IMR-90 (cell line): ENCODE measurements around the gene CTDP1. TPM values are rescaled to one million over a fixed set of nuclear protein-coding genes. Genes with fewer than 3 reads are reported as not detected.

Experiments used
- ATAC-seq: fragments of 200-7000 bp; cut with Tn5 transposase; 2 replicates; pipeline ENCODE4 v1.9.1; 2020; ENCODE audit warnings: low read depth, mild to moderate bottlenecking, moderate library complexity
- BruUV-seq: library from RNA; stranded (reverse); fragments of 400-500 nt; replicated peaks from 2 replicates; lab custom pipeline; 2021; lab: Mats Ljungman, UMichigan
- CTCF ChIA-PET: fragments of 300-600 bp; formaldehyde crosslinking; extraction: SDS; loops from one replicate; lab custom pipeline; 2021; ENCODE audit warnings: antibody characterized with exemption; lab: Yijun Ruan, JAX
- POLR2A ChIA-PET: fragments of 300-600 bp; sonication (Branson Sonifier 250); formaldehyde crosslinking; loops from one replicate; lab custom pipeline; 2022; ENCODE audit warnings: antibody characterized with exemption; ENCODE audit not compliant: unreplicated experiment; lab: Charles Lee
- DNase-seq: peaks from one replicate; pipeline ENCODE4 v3.0.0; 2013
- H2AFZ ChIP-seq: replicated peaks from 2 replicates; pipeline ENCODE3; 2013; ENCODE audit warnings: low read length, mild to moderate bottlenecking; ENCODE audit not compliant: poor library complexity
- H2AK5ac ChIP-seq: 2 replicates; pipeline ENCODE4 v1.6.1; 2013; ENCODE audit warnings: low read depth, low read length, inconsistent platforms
- H2AK9ac ChIP-seq: replicated peaks from 2 replicates; pipeline ENCODE3; 2013; ENCODE audit warnings: mild to moderate bottlenecking, low read depth, low read length, moderate library complexity; ENCODE audit not compliant: poor library complexity
- H2BK120ac ChIP-seq: 2 replicates; pipeline ENCODE4 v1.6.1; 2013; ENCODE audit warnings: low read depth, low read length, inconsistent platforms
- H2BK15ac ChIP-seq: 3 replicates; pipeline ENCODE4 v1.6.1; 2013; ENCODE audit warnings: low read depth, low read length, inconsistent platforms
- H2BK20ac ChIP-seq: 2 replicates; pipeline ENCODE4 v1.6.1; 2013; ENCODE audit warnings: low read depth, mild to moderate bottlenecking, inconsistent platforms, low read length, moderate library complexity
- H2BK5ac ChIP-seq: 2 replicates; pipeline ENCODE4 v1.6.1; 2013; ENCODE audit warnings: mild to moderate bottlenecking, low read depth, low read length, inconsistent platforms; ENCODE audit not compliant: poor library complexity, severe bottlenecking
- H3K14ac ChIP-seq: replicated peaks from 2 replicates; pipeline ENCODE4 v1.6.1; 2013; ENCODE audit warnings: low read depth, low read length, inconsistent platforms
- H3K18ac ChIP-seq: 2 replicates; pipeline ENCODE4 v1.6.1; 2013; ENCODE audit warnings: low read depth, low read length, control low read depth
- H3K23ac ChIP-seq: 2 replicates; pipeline ENCODE4 v1.6.1; 2013; ENCODE audit warnings: low read depth, low read length, inconsistent platforms
- H3K27ac ChIP-seq: 2 replicates; pipeline ENCODE4 v1.5.1; 2013; ENCODE audit warnings: mild to moderate bottlenecking, control low read depth, low read length; ENCODE audit not compliant: insufficient read depth
- H3K27me3 ChIP-seq: 2 replicates; pipeline ENCODE4 v1.6.1; 2013; ENCODE audit warnings: low read length; ENCODE audit not compliant: control insufficient read depth, insufficient read depth
- H3K36me3 ChIP-seq: 2 replicates; pipeline ENCODE4 v1.6.1; 2013; ENCODE audit warnings: low read length, mixed read lengths; ENCODE audit not compliant: control insufficient read depth, insufficient read depth
- H3K4ac ChIP-seq: 2 replicates; pipeline ENCODE4 v1.6.1; 2013; ENCODE audit warnings: low read depth, low read length, inconsistent platforms
- H3K4me1 ChIP-seq: 2 replicates; pipeline ENCODE4 v1.6.1; 2013; ENCODE audit warnings: low read length, mixed read lengths; ENCODE audit not compliant: control insufficient read depth, insufficient read depth
- H3K4me2 ChIP-seq: 2 replicates; pipeline ENCODE4 v1.6.1; 2013; ENCODE audit warnings: low read depth, mild to moderate bottlenecking, control low read depth, low read length, moderate library complexity
- H3K4me3 ChIP-seq: 2 replicates; pipeline ENCODE4 v1.5.1; 2013; ENCODE audit warnings: low read depth, mild to moderate bottlenecking, control low read depth, low read length, moderate library complexity; ENCODE audit not compliant: insufficient read depth
- H3K56ac ChIP-seq: 2 replicates; pipeline ENCODE4 v1.6.1; 2013; ENCODE audit warnings: low read length, inconsistent platforms; ENCODE audit not compliant: insufficient read depth; ENCODE audit errors: extremely low read depth
- H3K79me1 ChIP-seq, 2 experiments: 2 replicates each; pipeline ENCODE4 v1.6.1; 2013; ENCODE audit warnings: low read length in 2 of 2, inconsistent platforms in 1 of 2, low read depth in 1 of 2
- H3K9ac ChIP-seq: 2 replicates; pipeline ENCODE4 v1.6.1; 2013; ENCODE audit warnings: low read depth, low read length, control low read depth
- H3K9me1 ChIP-seq: 2 replicates; pipeline ENCODE4 v1.6.1; 2013; ENCODE audit warnings: low read length, inconsistent platforms; ENCODE audit not compliant: insufficient read depth
- H3K9me3 ChIP-seq: 2 replicates; pipeline ENCODE4 v1.6.1; 2013; ENCODE audit warnings: low read length; ENCODE audit not compliant: control insufficient read depth, insufficient read depth
- H4K20me1 ChIP-seq: 2 replicates; pipeline ENCODE4 v1.6.1; 2013; ENCODE audit warnings: low read length, inconsistent platforms; ENCODE audit not compliant: insufficient read depth
- H4K5ac ChIP-seq: 2 replicates; pipeline ENCODE4 v1.6.1; 2013; ENCODE audit warnings: mild to moderate bottlenecking, low read depth, low read length, control low read depth
- H4K8ac ChIP-seq, 2 experiments: 2 replicates each; pipeline ENCODE4 v1.6.1; 2013; ENCODE audit warnings: low read depth in 2 of 2, low read length in 2 of 2, control low read depth in 1 of 2, inconsistent platforms in 1 of 2
- H4K91ac ChIP-seq: 2 replicates; pipeline ENCODE4 v1.6.1; 2013; ENCODE audit warnings: low read depth, low read length, inconsistent platforms; ENCODE audit not compliant: insufficient read depth
- BHLHE40 ChIP-seq: fragments of 150-350 bp; IDR thresholded peaks from 2 replicates; pipeline ENCODE4 v1.6.1; 2016; ENCODE audit warnings: mild to moderate bottlenecking, low read depth, low read length
- CEBPB ChIP-seq: IDR thresholded peaks from 2 replicates; pipeline ENCODE4 v1.6.1; 2012; ENCODE audit warnings: low read depth, low read length, improper control_type of control experiment
- CHD1 ChIP-seq: IDR thresholded peaks from 2 replicates; pipeline ENCODE4 v1.6.1; 2012; ENCODE audit warnings: low read depth, low read length, improper control_type of control experiment
- CTCF ChIP-seq: conservative IDR thresholded peaks from 2 replicates; pipeline ENCODE4 v1.5.1; 2012; ENCODE audit warnings: mild to moderate bottlenecking, low read depth, low read length, improper control_type of control experiment
- ELK1 ChIP-seq: fragments of 150-350 bp; IDR thresholded peaks from 2 replicates; pipeline ENCODE4 v1.6.1; 2016; ENCODE audit warnings: low read depth, mild to moderate bottlenecking, low read length, moderate library complexity, borderline replicate concordance
- FOS ChIP-seq: fragments of 150-350 bp; IDR thresholded peaks from 2 replicates; pipeline ENCODE4 v1.6.1; 2016; ENCODE audit warnings: low read depth, low read length
- MAFK ChIP-seq: IDR thresholded peaks from 2 replicates; pipeline ENCODE4 v1.6.1; 2012; ENCODE audit warnings: low read depth, low read length, improper control_type of control experiment
- MAZ ChIP-seq: IDR thresholded peaks from 2 replicates; pipeline ENCODE4 v1.6.1; 2012; ENCODE audit warnings: low read depth, mild to moderate bottlenecking, low read length, improper control_type of control experiment, moderate library complexity, borderline replicate concordance
- MXI1 ChIP-seq: IDR thresholded peaks from 2 replicates; pipeline ENCODE4 v1.6.1; 2012; ENCODE audit warnings: low read depth, mild to moderate bottlenecking, low read length, moderate library complexity, borderline replicate concordance
- NFE2L2 ChIP-seq: fragments of 150-350 bp; IDR thresholded peaks from 2 replicates; pipeline ENCODE4 v1.6.1; 2016; ENCODE audit warnings: low read depth, mild to moderate bottlenecking, low read length
- POLR2A ChIP-seq: IDR thresholded peaks from 2 replicates; pipeline ENCODE4 v1.6.1; 2012; ENCODE audit warnings: mild to moderate bottlenecking, low read depth, low read length
- RAD21 ChIP-seq: IDR thresholded peaks from 2 replicates; pipeline ENCODE4 v1.6.1; 2012; ENCODE audit warnings: low read length, improper control_type of control experiment
- RCOR1 ChIP-seq: IDR thresholded peaks from 2 replicates; pipeline ENCODE4 v1.6.1; 2012; ENCODE audit warnings: mild to moderate bottlenecking, low read length, improper control_type of control experiment; ENCODE audit not compliant: insufficient replicate concordance
- RFX5 ChIP-seq: IDR thresholded peaks from 2 replicates; pipeline ENCODE4 v1.8.0; 2012; ENCODE audit warnings: low read depth, mild to moderate bottlenecking, low read length, moderate library complexity
- SMC3 ChIP-seq: fragments of 150-350 bp; IDR thresholded peaks from 2 replicates; pipeline ENCODE4 v1.6.1; 2016; ENCODE audit warnings: low read depth, mild to moderate bottlenecking, antibody characterized with exemption, low read length, moderate library complexity
- USF2 ChIP-seq: fragments of 150-350 bp; IDR thresholded peaks from 2 replicates; pipeline ENCODE4 v1.6.1; 2017; ENCODE audit warnings: mild to moderate bottlenecking, antibody characterized with exemption, low read length, low read depth
- WGBS, 2 experiments: methylation state at CpG; one replicate each; pipeline versions ENCODE4 v1.1.5 to v1.1.7; 2013; ENCODE audit warnings: missing lambda C conversion rate in 2 of 2; ENCODE audit not compliant: insufficient read length in 1 of 2; ENCODE audit errors: extremely low coverage in 2 of 2; 5-methylcytosine and 5-hydroxymethylcytosine counted together
- dilution Hi-C: fragments of 300-500 bp; cut with HindIII; formaldehyde crosslinking; loops from one replicate; pipeline ENCODE4 v1.14.3; 2018; ENCODE audit warnings: low sequenced_read_pairs; ENCODE audit not compliant: unreplicated experiment
- in situ Hi-C: fragments of 300-500 bp; cut with MboI; formaldehyde crosslinking; loops from 3 replicates; pipeline ENCODE4 v1.14.3; 2019; ENCODE audit warnings: low sequenced_read_pairs, inconsistent platforms, mixed read lengths
- intact Hi-C: fragments of 100-400 bp; cut with micrococcal nuclease; formaldehyde crosslinking; loops from 2 replicates; pipeline ENCODE4 v1.10.0; 2022
- polyA plus RNA-seq, 3 experiments: library from polyadenylated mRNA; depleted of rRNA; stranded (reverse); fragments of >200 nt; gene quantifications; 2 replicates each; pipeline ENCODE4 v1.2.3, GENCODE V29; 2012; ENCODE audit warnings: low replicate concordance in 1 of 3
- total RNA-seq: library from RNA; depleted of rRNA; stranded (reverse); fragments of >200 nt; gene quantifications from 2 replicates; pipeline ENCODE4 v1.2.3, GENCODE V29; 2012

Gene CTDP1
- total and polyA plus RNA-seq, 2 of the 4 experiments (the other 2 are of a cell fraction): 13.4 to 17.6 TPM

- 72% methylated on average over 2 of the region's 10 CpGs; no CpG with 5 or more reads in 1 of the 2 experiments for WGBS, 2 experiments
- Histone ChIP-seq H2AFZ (no peak overlapping the region), H2BK120ac (no peak overlapping the region), H3K56ac (no peak overlapping the region), H2BK5ac (no peak overlapping the region), H3K9ac (no peak overlapping the region), H4K8ac (no peak overlapping the region), H4K5ac (no peak overlapping the region), H4K91ac (no peak overlapping the region), H3K27me3 (no peaks in the 10 kb centered on the region), H4K20me1 (peaks cover 70% of the 10 kb centered on the region), H3K36me3 (no peaks in the 10 kb centered on the region), H3K9me1 (peaks cover 21% of the 10 kb centered on the region), H3K4me3 (no peak overlapping the region), H3K4ac (no peak overlapping the region), H2BK20ac (no peak overlapping the region), H3K27ac (no peak overlapping the region), H3K4me1 (peaks cover 10% of the 10 kb centered on the region), H3K79me1 (peaks cover 6 to 71% of the 10 kb centered on the region in 2 experiments), H3K14ac (no peak overlapping the region), H3K23ac (no peak overlapping the region), H3K18ac (no peak overlapping the region), H2AK5ac (no peak overlapping the region), H3K4me2 (no peak overlapping the region), H2AK9ac (no peak overlapping the region), H3K9me3 (no peaks in the 10 kb centered on the region), H2BK15ac (no peak overlapping the region)
- DNase-seq (no peak), ATAC-seq (no peak)
- dilution Hi-C loops (no loop called here), intact Hi-C loops (no loop called here), in situ Hi-C loops (no loop called here)
- BruUV-seq: no TSS peak
- no peak for TF ChIP-seq POLR2A
- no peak for TF ChIP-seq NFE2L2
- TF ChIP-seq MXI1: no peak
- TF ChIP-seq MAFK: no peak
- no peak for TF ChIP-seq SMC3
- TF ChIP-seq RFX5: no peak
- TF ChIP-seq FOS: no peak
- no peak for TF ChIP-seq RAD21
- TF ChIP-seq USF2: no peak
- TF ChIP-seq BHLHE40: no peak
- TF ChIP-seq ELK1: no peak
- TF ChIP-seq MAZ: no peak
- TF ChIP-seq CEBPB: no peak
- no peak for TF ChIP-seq RCOR1
- no peak for TF ChIP-seq CTCF
- TF ChIP-seq CHD1: no peak
- CTCF ChIA-PET: no interaction called here
- POLR2A ChIA-PET: no interaction called here
Measured at GRCh38 chr18:79684283-79684631, 4.7 kb downstream of the CTDP1 start.
